OCI-LY1 (cell line): ENCODE measurements around the gene NCBP1.

Source experiments
- H2AFZ ChIP-seq: fragments of 200-600 bp; sonication (generic), shearing (Covaris generic); 2 replicates; pipeline ENCODE4 v1.6.0; 2014; ENCODE audit warnings: antibody characterized with exemption, mild to moderate bottlenecking, low read length
- H3F3A ChIP-seq: fragments of 200-600 bp; sonication (generic), shearing (Covaris generic); 2 replicates; pipeline ENCODE4 v1.6.0; 2014; ENCODE audit warnings: mild to moderate bottlenecking, antibody characterized with exemption, low read length, moderate library complexity; ENCODE audit not compliant: insufficient read depth
- H3K27ac ChIP-seq: fragments of 200-600 bp; sonication (generic); 2 replicates; pipeline ENCODE4 v1.5.1; 2014; ENCODE audit warnings: low read length, mixed run types, mild to moderate bottlenecking, low read depth; ENCODE audit not compliant: poor library complexity, severe bottlenecking
- H3K27me3 ChIP-seq: fragments of 200-600 bp; sonication (generic); 2 replicates; pipeline ENCODE4 v1.6.0; 2014; ENCODE audit warnings: antibody characterized with exemption, mild to moderate bottlenecking, low read length, moderate library complexity; ENCODE audit not compliant: insufficient read depth
- H3K36me3 ChIP-seq: fragments of 200-600 bp; sonication (generic); 2 replicates; pipeline ENCODE4 v1.6.1; 2014; ENCODE audit warnings: mild to moderate bottlenecking, antibody characterized with exemption, low read length, moderate library complexity, mixed read lengths; ENCODE audit not compliant: insufficient read depth
- H3K4me1 ChIP-seq: fragments of 200-600 bp; sonication (generic); 2 replicates; pipeline ENCODE4 v1.5.1; 2014; ENCODE audit warnings: mild to moderate bottlenecking, low read length, moderate library complexity; ENCODE audit not compliant: insufficient read depth, severe bottlenecking
- H3K4me2 ChIP-seq: fragments of 200-600 bp; sonication (generic), shearing (Covaris generic); 2 replicates; pipeline ENCODE4 v1.6.1; 2014; ENCODE audit warnings: low read length
- H3K4me3 ChIP-seq: fragments of 200-600 bp; sonication (generic); 2 replicates; pipeline ENCODE4 v1.5.1; 2014; ENCODE audit warnings: low read length, low read depth, mild to moderate bottlenecking, mixed read lengths; ENCODE audit not compliant: poor library complexity, severe bottlenecking
- H3K79me2 ChIP-seq: fragments of 200-600 bp; shearing (Covaris generic); 2 replicates; pipeline ENCODE4 v1.6.1; 2016; ENCODE audit warnings: mixed run types, low read length, mixed read lengths; ENCODE audit not compliant: insufficient read depth
- H3K9ac ChIP-seq: fragments of 200-600 bp; sonication (generic), shearing (Covaris generic); 2 replicates; pipeline ENCODE4 v1.6.1; 2014; ENCODE audit warnings: mild to moderate bottlenecking, low read length, mixed read lengths
- H3K9me2 ChIP-seq: fragments of 200-600 bp; sonication (generic), shearing (Covaris generic); 2 replicates; pipeline ENCODE4 v1.6.1; 2014; ENCODE audit warnings: low read depth, mild to moderate bottlenecking, low read length, mixed read lengths
- H3K9me3 ChIP-seq: fragments of 200-600 bp; shearing (Covaris generic); 2 replicates; pipeline ENCODE4 v1.6.1; 2014; ENCODE audit warnings: low read length, mixed read lengths
- H4K20me1 ChIP-seq: fragments of 200-600 bp; sonication (generic), shearing (Covaris generic); 2 replicates; pipeline ENCODE4 v1.6.0; 2016; ENCODE audit warnings: mild to moderate bottlenecking, low read length; ENCODE audit not compliant: insufficient read depth
- EZH2 ChIP-seq: fragments of 200-600 bp; sonication (generic), shearing (Covaris generic); IDR thresholded peaks from 2 replicates; pipeline ENCODE4 v1.8.0; 2017; ENCODE audit warnings: borderline replicate concordance, mixed run types, mild to moderate bottlenecking, antibody characterized with exemption, low read length, moderate library complexity, mixed read lengths
- TF ChIP-seq, protein P1 (sequence below): fragments of 200-600 bp; sonication (generic), shearing (Covaris generic); IDR thresholded peaks from 2 replicates; pipeline ENCODE4 v1.5.1; 2017; ENCODE audit warnings: mild to moderate bottlenecking, antibody characterized with exemption, low read length, moderate library complexity, mixed read lengths

NCBP1 gene

DNA sequence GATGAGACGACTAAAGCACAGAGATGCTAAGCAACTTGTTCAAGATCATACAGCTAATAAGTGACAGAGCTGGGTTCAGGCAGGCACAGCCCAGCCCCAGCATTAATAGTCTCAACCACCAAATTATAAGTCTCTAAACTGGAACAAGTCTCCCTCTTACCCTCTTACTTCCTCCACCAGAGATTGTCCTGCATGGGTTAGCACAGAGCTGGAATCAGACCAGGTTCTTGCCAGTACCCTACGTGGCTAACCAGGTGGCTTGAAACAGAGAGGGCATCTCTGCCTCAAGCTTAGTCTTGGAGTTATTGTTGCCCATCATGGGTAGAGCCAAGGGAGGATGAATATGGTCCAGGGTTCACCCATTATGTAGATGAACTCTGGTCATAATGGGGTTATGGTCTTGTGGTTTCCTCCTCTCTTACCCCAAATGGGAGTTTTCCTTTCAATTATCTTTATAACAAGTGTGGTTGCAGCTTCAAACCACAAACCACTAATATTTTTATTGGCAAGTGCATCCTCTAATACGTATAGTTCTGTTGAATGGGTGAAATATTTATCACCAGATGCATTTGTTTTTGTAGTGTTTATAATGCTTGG lies 71.8 kb downstream of the NCBP1 start:
- Histone ChIP-seq H3K27me3 (no peaks in the 10 kb centered on the region), H3K36me3 (no peaks in the 10 kb centered on the region), H4K20me1 (no peaks in the 10 kb centered on the region), H3K9ac (no peak overlapping the region), H2AFZ (no peak overlapping the region), H3K4me3 (no peak overlapping the region), H3K27ac (no peak overlapping the region), H3K4me1 (no peaks in the 10 kb centered on the region), H3K79me2 (no peaks in the 10 kb centered on the region), H3K9me3 (no peaks in the 10 kb centered on the region), H3K9me2 (no peaks in the 10 kb centered on the region), H3K4me2 (no peak overlapping the region), H3F3A (no peaks in the 10 kb centered on the region)
- no peak for TF ChIP-seq EZH2
- TF ChIP-seq, protein P1, sequence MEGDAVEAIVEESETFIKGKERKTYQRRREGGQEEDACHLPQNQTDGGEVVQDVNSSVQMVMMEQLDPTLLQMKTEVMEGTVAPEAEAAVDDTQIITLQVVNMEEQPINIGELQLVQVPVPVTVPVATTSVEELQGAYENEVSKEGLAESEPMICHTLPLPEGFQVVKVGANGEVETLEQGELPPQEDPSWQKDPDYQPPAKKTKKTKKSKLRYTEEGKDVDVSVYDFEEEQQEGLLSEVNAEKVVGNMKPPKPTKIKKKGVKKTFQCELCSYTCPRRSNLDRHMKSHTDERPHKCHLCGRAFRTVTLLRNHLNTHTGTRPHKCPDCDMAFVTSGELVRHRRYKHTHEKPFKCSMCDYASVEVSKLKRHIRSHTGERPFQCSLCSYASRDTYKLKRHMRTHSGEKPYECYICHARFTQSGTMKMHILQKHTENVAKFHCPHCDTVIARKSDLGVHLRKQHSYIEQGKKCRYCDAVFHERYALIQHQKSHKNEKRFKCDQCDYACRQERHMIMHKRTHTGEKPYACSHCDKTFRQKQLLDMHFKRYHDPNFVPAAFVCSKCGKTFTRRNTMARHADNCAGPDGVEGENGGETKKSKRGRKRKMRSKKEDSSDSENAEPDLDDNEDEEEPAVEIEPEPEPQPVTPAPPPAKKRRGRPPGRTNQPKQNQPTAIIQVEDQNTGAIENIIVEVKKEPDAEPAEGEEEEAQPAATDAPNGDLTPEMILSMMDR, result no peak

DNA sequence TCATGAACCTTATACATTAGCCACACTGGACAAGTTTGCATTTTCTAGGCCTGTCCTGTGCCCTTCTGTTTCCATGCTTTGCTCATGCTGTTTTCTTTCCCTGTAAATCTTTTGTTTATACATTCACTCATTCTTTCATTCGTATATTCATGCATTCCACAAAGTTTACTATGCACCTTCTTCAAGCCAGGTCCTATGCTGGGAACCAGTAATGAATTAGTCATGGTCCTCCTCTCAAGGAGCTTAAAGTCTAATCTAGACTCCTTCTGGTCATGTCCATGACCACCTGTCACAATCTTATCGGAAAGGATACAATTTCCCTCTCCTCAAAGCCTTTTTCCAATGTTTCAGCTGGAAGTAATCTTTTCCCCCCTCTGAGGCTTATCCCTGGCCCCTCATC lies 72.6 kb downstream of the NCBP1 start:
- H2AFZ ChIP-seq, result no peak overlapping the region
- no peak for TF ChIP-seq EZH2
- TF ChIP-seq, protein P1, result no peak
- H3K4me2 ChIP-seq, result no peak overlapping the region
- no peaks in the 10 kb centered on the region for H3K9me2 ChIP-seq
- no peak overlapping the region for H3K27ac ChIP-seq
- H3K27me3 ChIP-seq, result no peaks in the 10 kb centered on the region
- H3K79me2 ChIP-seq, result no peaks in the 10 kb centered on the region
- H3K9ac ChIP-seq, result no peak overlapping the region
- no peaks in the 10 kb centered on the region for H3K9me3 ChIP-seq
- no peaks in the 10 kb centered on the region for H3K4me1 ChIP-seq
- H3K36me3 ChIP-seq, result no peaks in the 10 kb centered on the region
- no peak overlapping the region for H3K4me3 ChIP-seq
- H4K20me1 ChIP-seq, result no peaks in the 10 kb centered on the region
- H3F3A ChIP-seq, result no peaks in the 10 kb centered on the region

DNA sequence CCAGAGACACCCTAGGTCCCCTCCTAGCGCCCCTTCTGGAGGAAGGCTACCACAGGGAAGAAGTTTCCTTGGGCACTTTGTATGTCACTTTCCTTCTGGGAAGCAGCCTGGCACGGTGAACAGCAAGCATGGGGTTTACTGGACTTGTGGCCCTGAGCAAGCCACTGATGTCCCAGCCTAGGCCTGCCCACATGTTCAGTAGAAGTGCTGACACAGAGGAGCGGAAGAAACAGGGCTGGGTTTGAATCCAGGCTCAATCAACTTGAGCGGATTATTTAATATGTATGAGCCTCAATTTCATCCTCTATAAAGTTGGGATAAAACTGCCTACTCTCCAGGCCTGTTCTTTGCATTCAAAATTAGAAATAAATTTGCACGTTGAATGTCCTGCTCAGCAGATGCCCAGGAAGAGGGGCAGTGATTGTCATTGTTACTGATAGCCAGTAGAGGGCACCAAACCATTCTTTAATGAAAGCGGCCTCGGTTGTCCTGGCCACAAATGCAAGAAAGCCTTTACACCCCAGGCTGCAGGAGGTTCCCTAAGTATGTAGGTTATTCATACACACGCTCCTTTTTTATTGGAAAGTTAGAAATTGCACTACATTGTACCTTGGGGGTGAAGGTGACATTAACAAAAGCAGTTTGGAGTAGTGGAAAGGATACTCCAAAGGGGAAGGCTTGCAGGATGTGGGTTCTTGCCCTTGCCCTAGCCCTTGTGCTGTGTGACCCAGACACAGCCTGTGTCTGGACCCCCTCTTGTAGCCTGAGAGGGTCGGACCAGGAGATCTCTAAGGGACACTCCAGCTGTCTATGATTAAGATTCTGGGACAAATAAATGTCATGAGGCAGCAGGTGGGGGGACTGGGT lies 77.0 kb downstream of the NCBP1 start:
- H2AFZ ChIP-seq, result no peak overlapping the region
- H3K27ac ChIP-seq, result no peak overlapping the region
- H3K4me2 ChIP-seq, result no peak overlapping the region
- no peaks in the 10 kb centered on the region for H3K9me2 ChIP-seq
- TF ChIP-seq, protein P1, result peak; percentile 84
- no peak for TF ChIP-seq EZH2
- H3K9ac ChIP-seq, result no peak overlapping the region
- no peaks in the 10 kb centered on the region for H3K9me3 ChIP-seq
- H3K36me3 ChIP-seq, result no peaks in the 10 kb centered on the region
- no peaks in the 10 kb centered on the region for H3K27me3 ChIP-seq
- H3F3A ChIP-seq, result no peaks in the 10 kb centered on the region
- H3K79me2 ChIP-seq, result no peaks in the 10 kb centered on the region
- H3K4me1 ChIP-seq, result no peaks in the 10 kb centered on the region
- H3K4me3 ChIP-seq, result no peak overlapping the region
- H4K20me1 ChIP-seq, result no peaks in the 10 kb centered on the region
